Calu3 (cell line): ENCODE data around the gene SMIM28. TPM values are rescaled to one million over a fixed set of nuclear protein-coding genes. Genes with fewer than 3 reads are reported as not detected.

Source experiments
- BruUV-seq: library from RNA; stranded (reverse); fragments of 400-500 nt; replicated peaks from 2 replicates; lab custom pipeline; 2021; lab: Mats Ljungman, UMichigan
- CTCF ChIA-PET: fragments of 300-600 bp; sonication (Branson Sonifier 250); formaldehyde crosslinking; loops from one replicate; lab custom pipeline; 2022; ENCODE audit warnings: antibody characterized with exemption; lab: Charles Lee
- DNase-seq: peaks from one replicate; pipeline ENCODE4 v3.0.0; 2022
- H3K27ac Mint-ChIP-seq: one replicate; pipeline ENCODE4 v1.8.0; 2022; ENCODE audit warnings: mixed read lengths; ENCODE audit not compliant: unreplicated experiment
- H3K27me3 Mint-ChIP-seq: one replicate; pipeline ENCODE4 v1.8.0; 2022; ENCODE audit warnings: mixed read lengths; ENCODE audit not compliant: unreplicated experiment
- H3K36me3 Mint-ChIP-seq: one replicate; pipeline ENCODE4 v1.8.0; 2022; ENCODE audit warnings: mild to moderate bottlenecking, moderate library complexity, mixed read lengths; ENCODE audit not compliant: insufficient read depth, unreplicated experiment
- H3K4me1 Mint-ChIP-seq: one replicate; pipeline ENCODE4 v1.8.0; 2022; ENCODE audit warnings: mild to moderate bottlenecking, low read depth, mixed read lengths; ENCODE audit not compliant: unreplicated experiment
- H3K4me3 Mint-ChIP-seq: one replicate; pipeline ENCODE4 v1.8.0; 2022; ENCODE audit warnings: mild to moderate bottlenecking, low read depth, moderate library complexity, mixed read lengths; ENCODE audit not compliant: unreplicated experiment
- H3K9me3 Mint-ChIP-seq: one replicate; pipeline ENCODE4 v1.8.0; 2022; ENCODE audit warnings: low read depth, mixed read lengths; ENCODE audit not compliant: unreplicated experiment
- intact Hi-C: fragments of 100-400 bp; cut with micrococcal nuclease; formaldehyde crosslinking; loops from one replicate; pipeline ENCODE4 v1.10.0; 2022; ENCODE audit not compliant: unreplicated experiment
- total RNA-seq: library from RNA; stranded (reverse); gene quantifications from 2 replicates; pipeline ENCODE4 v1.2.3, GENCODE V29; 2022
- TF ChIP-seq, protein P1 (sequence below): fragments of 200-600 bp; IDR thresholded peaks from one replicate; pipeline ENCODE4 v1.8.0; 2022; ENCODE audit warnings: antibody characterized with exemption; ENCODE audit not compliant: unreplicated experiment

SMIM28 gene
- total RNA-seq, 1 experiment from 2014 or later: not detected

DNA sequence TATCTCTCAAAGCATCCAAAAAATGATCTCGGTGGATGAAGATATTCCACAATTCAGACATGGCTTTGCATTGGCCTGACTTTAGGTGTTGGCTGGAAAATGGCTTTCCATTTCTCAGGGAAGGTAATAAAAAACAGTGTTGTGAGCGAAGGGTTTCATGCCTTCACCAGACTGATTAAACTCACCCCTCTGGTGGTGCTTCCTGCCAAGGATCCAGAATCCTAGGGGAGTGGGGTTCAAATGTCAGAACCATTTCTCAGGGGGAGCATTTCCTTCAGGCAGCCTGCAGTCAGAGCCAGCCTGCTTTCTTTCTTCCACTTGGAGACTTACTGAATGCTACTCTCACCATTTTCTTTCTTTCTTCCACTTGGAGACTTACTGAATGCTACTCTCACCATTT lies 45.7 kb upstream of the SMIM28 start:
- H3K4me1 Mint-ChIP-seq: no peaks in the 10 kb centered on the region
- H3K9me3 Mint-ChIP-seq: no peaks in the 10 kb centered on the region
- no TSS peak for BruUV-seq
- CTCF ChIA-PET: no interaction called here
- intact Hi-C loops: no loop called here
- TF ChIP-seq, protein P1, sequence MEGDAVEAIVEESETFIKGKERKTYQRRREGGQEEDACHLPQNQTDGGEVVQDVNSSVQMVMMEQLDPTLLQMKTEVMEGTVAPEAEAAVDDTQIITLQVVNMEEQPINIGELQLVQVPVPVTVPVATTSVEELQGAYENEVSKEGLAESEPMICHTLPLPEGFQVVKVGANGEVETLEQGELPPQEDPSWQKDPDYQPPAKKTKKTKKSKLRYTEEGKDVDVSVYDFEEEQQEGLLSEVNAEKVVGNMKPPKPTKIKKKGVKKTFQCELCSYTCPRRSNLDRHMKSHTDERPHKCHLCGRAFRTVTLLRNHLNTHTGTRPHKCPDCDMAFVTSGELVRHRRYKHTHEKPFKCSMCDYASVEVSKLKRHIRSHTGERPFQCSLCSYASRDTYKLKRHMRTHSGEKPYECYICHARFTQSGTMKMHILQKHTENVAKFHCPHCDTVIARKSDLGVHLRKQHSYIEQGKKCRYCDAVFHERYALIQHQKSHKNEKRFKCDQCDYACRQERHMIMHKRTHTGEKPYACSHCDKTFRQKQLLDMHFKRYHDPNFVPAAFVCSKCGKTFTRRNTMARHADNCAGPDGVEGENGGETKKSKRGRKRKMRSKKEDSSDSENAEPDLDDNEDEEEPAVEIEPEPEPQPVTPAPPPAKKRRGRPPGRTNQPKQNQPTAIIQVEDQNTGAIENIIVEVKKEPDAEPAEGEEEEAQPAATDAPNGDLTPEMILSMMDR: no peak
- no peak overlapping the region for H3K27ac Mint-ChIP-seq
- H3K4me3 Mint-ChIP-seq: no peak overlapping the region
- no peaks in the 10 kb centered on the region for H3K27me3 Mint-ChIP-seq
- peaks cover 4% of the 10 kb centered on the region for H3K36me3 Mint-ChIP-seq
- no peak for DNase-seq

DNA sequence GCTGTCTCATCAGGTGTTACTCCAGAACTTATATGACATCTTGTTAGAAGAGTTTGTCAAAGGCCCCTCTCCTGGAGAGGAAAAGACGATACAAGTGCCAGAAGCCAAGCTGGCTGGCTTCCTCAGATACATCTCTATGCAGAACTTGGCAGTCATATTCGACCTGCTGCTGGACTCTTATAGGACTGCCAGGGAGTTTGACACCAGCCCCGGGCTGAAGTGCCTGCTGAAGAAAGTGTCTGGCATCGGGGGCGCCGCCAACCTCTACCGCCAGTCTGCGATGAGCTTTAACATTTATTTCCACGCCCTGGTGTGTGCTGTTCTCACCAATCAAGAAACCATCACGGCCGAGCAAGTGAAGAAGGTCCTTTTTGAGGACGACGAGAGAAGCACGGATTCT lies 43.7 kb upstream of the SMIM28 start:
- Mint-ChIP-seq H3K4me1 (no peaks in the 10 kb centered on the region), H3K36me3 (peaks cover 7% of the 10 kb centered on the region), H3K4me3 (no peak overlapping the region), H3K27me3 (no peaks in the 10 kb centered on the region), H3K9me3 (no peaks in the 10 kb centered on the region), H3K27ac (no peak overlapping the region)
- TF ChIP-seq, protein P1: no peak
- no TSS peak for BruUV-seq
- intact Hi-C loops: no loop called here
- no peak for DNase-seq
- CTCF ChIA-PET: no interaction called here

DNA sequence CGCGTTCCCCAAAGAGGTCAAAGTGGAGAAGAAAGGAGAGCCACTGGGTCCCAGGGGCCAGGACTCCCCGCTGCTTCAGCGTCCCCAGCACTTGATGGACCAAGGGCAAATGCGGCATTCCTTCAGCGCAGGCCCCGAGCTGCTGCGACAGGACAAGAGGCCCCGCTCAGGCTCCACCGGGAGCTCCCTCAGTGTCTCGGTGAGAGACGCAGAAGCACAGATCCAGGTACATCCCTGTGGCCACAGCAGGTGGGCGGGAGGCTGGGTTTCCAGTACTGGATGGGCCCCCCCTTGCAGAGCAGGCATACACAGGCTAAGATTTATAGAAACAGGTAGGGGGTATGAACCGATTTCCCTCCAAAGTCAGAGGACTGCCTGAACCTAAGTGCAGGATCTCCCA lies 42.7 kb upstream of the SMIM28 start:
- TF ChIP-seq, protein P1: no peak
- Mint-ChIP-seq H3K4me3 (no peak overlapping the region), H3K9me3 (no peaks in the 10 kb centered on the region), H3K27ac (no peak overlapping the region), H3K27me3 (no peaks in the 10 kb centered on the region), H3K4me1 (no peaks in the 10 kb centered on the region), H3K36me3 (peaks cover 11% of the 10 kb centered on the region)
- BruUV-seq: no TSS peak
- CTCF ChIA-PET: interaction anchor here (0.5 kb wide), 1 partner anchor 450 kb away, joined by 4 read pairs; no protein-coding TSS in a partner anchor
- DNase-seq: no peak
- intact Hi-C loops: no loop called here

DNA sequence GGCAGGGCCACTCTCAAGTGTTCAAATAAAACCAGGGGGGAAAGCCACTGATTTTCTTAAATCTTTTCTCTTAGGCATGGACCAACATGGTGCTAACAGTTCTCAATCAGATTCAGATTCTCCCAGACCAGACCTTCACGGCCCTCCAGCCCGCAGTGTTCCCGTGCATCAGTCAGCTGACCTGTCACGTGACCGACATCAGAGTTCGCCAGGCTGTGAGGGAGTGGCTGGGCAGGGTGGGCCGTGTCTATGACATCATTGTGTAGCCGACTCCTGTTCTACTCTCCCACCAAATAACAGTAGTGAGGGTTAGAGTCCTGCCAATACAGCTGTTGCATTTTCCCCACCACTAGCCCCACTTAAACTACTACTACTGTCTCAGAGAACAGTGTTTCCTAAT lies 41.5 kb upstream of the SMIM28 start:
- no peak overlapping the region for H3K4me3 Mint-ChIP-seq
- no peak overlapping the region for H3K27ac Mint-ChIP-seq
- no peaks in the 10 kb centered on the region for H3K4me1 Mint-ChIP-seq
- no peaks in the 10 kb centered on the region for H3K9me3 Mint-ChIP-seq
- TF ChIP-seq, protein P1: no peak
- CTCF ChIA-PET: no interaction called here
- no peaks in the 10 kb centered on the region for H3K27me3 Mint-ChIP-seq
- intact Hi-C loops: no loop called here
- no peak for DNase-seq
- H3K36me3 Mint-ChIP-seq: peaks cover 11% of the 10 kb centered on the region
- BruUV-seq: no TSS peak
